HCT116 (cell line): ENCODE measurements around the gene LRIG1. TPM values are rescaled to one million over a fixed set of nuclear protein-coding genes. Genes with fewer than 3 reads are reported as not detected.

Experiments
- ATAC-seq: fragments of 200-7000 bp; cut with Tn5 transposase; 2 replicates; pipeline ENCODE4 v1.9.1; 2020; ENCODE audit warnings: mild to moderate bottlenecking, moderate library complexity
- BruUV-seq: library from RNA; stranded (reverse); fragments of 400-500 nt; replicated peaks from 2 replicates; lab custom pipeline; 2021; lab: Mats Ljungman, UMichigan
- CTCF ChIA-PET: fragments of 300-600 bp; sonication (Branson Sonifier 250); formaldehyde crosslinking; loops from one replicate; lab custom pipeline; 2021; ENCODE audit warnings: antibody characterized with exemption; lab: Charles Lee
- POLR2A ChIA-PET: fragments of 300-600, 350-600 bp; sonication (Branson Sonifier 250); formaldehyde crosslinking; loops from one replicate; lab custom pipeline; 2021; ENCODE audit warnings: antibody characterized with exemption; lab: Charles Lee
- RAD21 ChIA-PET, 2 experiments: fragments of 300-600 bp; sonication (Branson Sonifier 250); formaldehyde crosslinking; loops; one replicate each; lab custom pipeline; 2023; ENCODE audit warnings: low total read pairs in 2 of 2; ENCODE audit not compliant: uncharacterized antibody in 2 of 2, unreplicated experiment in 2 of 2, low non-redundant PET in 1 of 2; lab: Charles Lee
- DNase-seq: peaks from one replicate; pipeline ENCODE4 v3.0.0-alpha.2; 2010; ENCODE audit warnings: low read depth, low spot score
- H2AFZ ChIP-seq: fragments of 200-600 bp; shearing (Covaris generic), sonication (generic); 2 replicates; pipeline ENCODE4 v1.6.1; 2017; ENCODE audit warnings: low read depth, mixed run types, mixed read lengths, antibody characterized with exemption, low read length; ENCODE audit not compliant: poor library complexity, severe bottlenecking
- H3K27ac ChIP-seq: 2 replicates; pipeline ENCODE4 v1.5.1; 2012; ENCODE audit warnings: low read depth, low read length
- H3K27me3 ChIP-seq: fragments of 200-600 bp; sonication (generic); 2 replicates; pipeline ENCODE4 v1.6.1; 2016; ENCODE audit warnings: mixed run types, low read length, mixed read lengths; ENCODE audit not compliant: insufficient read depth
- H3K36me3 ChIP-seq, 2 experiments: fragments of 200-500 bp in 1 of 2; fragments of 200-600 bp in 1 of 2; sonication (Bioruptor generic) in 1 of 2; sonication (generic) in 1 of 2; 2 replicates each; pipeline versions ENCODE4 v1.5.1 to v1.6.1; 2014 to 2016; ENCODE audit warnings: low read length in 2 of 2, inconsistent platforms in 1 of 2, mixed read lengths in 1 of 2, mixed run types in 1 of 2; ENCODE audit not compliant: insufficient read depth in 2 of 2, control insufficient read depth in 1 of 2
- H3K4me1 ChIP-seq, 2 experiments: fragments of 200-600 bp in 1 of 2; sonication (generic) in 1 of 2; 2 replicates each; pipeline versions ENCODE4 v1.5.1 to v1.6.1; 2012 to 2017; ENCODE audit warnings: low read length in 2 of 2, inconsistent platforms in 1 of 2, mild to moderate bottlenecking in 1 of 2, mixed read lengths in 1 of 2, mixed run types in 1 of 2, moderate library complexity in 1 of 2; ENCODE audit not compliant: insufficient read depth in 2 of 2, control insufficient read depth in 1 of 2
- H3K4me2 ChIP-seq: fragments of 200-600 bp; sonication (generic); 2 replicates; pipeline ENCODE4 v1.6.1; 2017; ENCODE audit warnings: mixed run types, low read length, mixed read lengths
- H3K4me3 ChIP-seq, 2 experiments: fragments of 200-600 bp in 1 of 2; sonication (generic) in 1 of 2; replicated peaks in 1 of 2; 2 replicates each; pipeline ENCODE4 v1.5.1; 2011 to 2016; ENCODE audit warnings: low read length in 2 of 2, control low read depth in 1 of 2, low read depth in 1 of 2, mild to moderate bottlenecking in 1 of 2, mixed read lengths in 1 of 2, mixed run types in 1 of 2
- H3K79me2 ChIP-seq: fragments of 200-600 bp; sonication (generic); 2 replicates; pipeline ENCODE4 v1.6.1; 2017; ENCODE audit warnings: mild to moderate bottlenecking, mixed run types, low read length, moderate library complexity, mixed read lengths; ENCODE audit not compliant: insufficient read depth
- H3K9ac ChIP-seq: fragments of 200-600 bp; sonication (generic); 2 replicates; pipeline ENCODE4 v1.6.1; 2016; ENCODE audit warnings: low read length, mixed read lengths
- H3K9me2 ChIP-seq: fragments of 200-600 bp; sonication (generic), shearing (Covaris generic); 2 replicates; pipeline ENCODE4 v1.6.1; 2017; ENCODE audit warnings: mixed run types, mild to moderate bottlenecking, moderate library complexity; ENCODE audit not compliant: insufficient read depth
- H3K9me3 ChIP-seq, 2 experiments: fragments of 200-500 bp in 1 of 2; fragments of 200-600 bp in 1 of 2; sonication (Bioruptor generic) in 1 of 2; sonication (generic) in 1 of 2; 2 replicates each; pipeline ENCODE4 v1.6.1; 2014 to 2017; ENCODE audit warnings: low read length in 2 of 2, mixed read lengths in 2 of 2, inconsistent platforms in 1 of 2, low read depth in 1 of 2, mild to moderate bottlenecking in 1 of 2, mixed run types in 1 of 2, moderate library complexity in 1 of 2; ENCODE audit not compliant: control insufficient read depth in 1 of 2, insufficient read depth in 1 of 2
- H4K20me1 ChIP-seq: fragments of 200-600 bp; sonication (generic), shearing (Covaris generic); 2 replicates; pipeline ENCODE4 v1.6.1; 2017; ENCODE audit warnings: mixed run types, mild to moderate bottlenecking, moderate library complexity; ENCODE audit not compliant: insufficient read depth
- EGR1 ChIP-seq: IDR thresholded peaks from 2 replicates; pipeline ENCODE4 v1.6.1; 2012; ENCODE audit warnings: low read depth
- ELF1 ChIP-seq: IDR thresholded peaks from 2 replicates; pipeline ENCODE4 v1.6.1; 2012; ENCODE audit warnings: low read depth, borderline replicate concordance
- EZH2 ChIP-seq: fragments of 200-600 bp; sonication (generic); IDR thresholded peaks from 2 replicates; pipeline ENCODE4 v1.6.1; 2017; ENCODE audit warnings: antibody characterized with exemption, mixed run types
- EZH2phosphoT487 ChIP-seq: fragments of 200-600 bp; IDR thresholded peaks from 2 replicates; pipeline ENCODE4 v1.6.1; 2018; ENCODE audit warnings: antibody characterized with exemption, borderline replicate concordance
- FOSL1 ChIP-seq: IDR thresholded peaks from 2 replicates; pipeline ENCODE4 v1.6.1; 2012; ENCODE audit warnings: low read depth
- JUND ChIP-seq: IDR thresholded peaks from 2 replicates; pipeline ENCODE4 v1.6.1; 2012
- SP1 ChIP-seq: IDR thresholded peaks from 2 replicates; pipeline ENCODE4 v1.6.1; 2012; ENCODE audit warnings: low read depth
- TCF7L2 ChIP-seq: IDR thresholded peaks from 2 replicates; pipeline ENCODE4 v1.7.0; 2011; ENCODE audit warnings: borderline replicate concordance, inconsistent platforms; ENCODE audit not compliant: insufficient read depth, insufficient read length; ENCODE audit errors: extremely low read depth
- ZBTB33 ChIP-seq: IDR thresholded peaks from 2 replicates; pipeline ENCODE4 v1.6.1; 2011; ENCODE audit warnings: mild to moderate bottlenecking, low read length, moderate library complexity; ENCODE audit not compliant: insufficient replicate concordance; ENCODE audit errors: extremely low read depth
- intact Hi-C: fragments of 100-400 bp; cut with micrococcal nuclease; formaldehyde crosslinking; loops from 2 replicates; pipeline ENCODE4 v1.10.0; 2022
- total RNA-seq: library from RNA; stranded (reverse); gene quantifications from one replicate; pipeline ENCODE4 v1.2.1, GENCODE V29; 2021; ENCODE audit not compliant: unreplicated experiment
- TF ChIP-seq, protein P1 (sequence below): IDR thresholded peaks from 2 replicates; pipeline ENCODE4 v1.6.1; 2012

Gene LRIG1
- total RNA-seq, 1 experiment from 2014 or later = 3.1 TPM

- no TSS peak for BruUV-seq
- H3K4me3 ChIP-seq = no peak overlapping the region
- H3K4me1 ChIP-seq = no peaks in the 10 kb centered on the region
- ChIA-PET RAD21 (no interaction called here), CTCF (no interaction called here), POLR2A (no interaction called here)
- intact Hi-C loops = no loop called here
- no peaks in the 10 kb centered on the region for H3K27me3 ChIP-seq
- no peaks in the 10 kb centered on the region for H4K20me1 ChIP-seq
- H3K27ac ChIP-seq = no peak overlapping the region
- H2AFZ ChIP-seq = no peak overlapping the region
- no peaks in the 10 kb centered on the region for H3K79me2 ChIP-seq
- H3K9ac ChIP-seq = no peak overlapping the region
- H3K4me2 ChIP-seq = no peak overlapping the region
- no peaks in the 10 kb centered on the region for H3K36me3 ChIP-seq
- no peak for DNase-seq
- no peaks in the 10 kb centered on the region for H3K9me3 ChIP-seq
- TF ChIP-seq EZH2 (no peak), EGR1 (no peak), EZH2phosphoT487 (no peak), ZBTB33 (no peak), ELF1 (no peak), TCF7L2 (no peak), SP1 (no peak), JUND (no peak), FOSL1 (no peak)
- TF ChIP-seq, protein P1, sequence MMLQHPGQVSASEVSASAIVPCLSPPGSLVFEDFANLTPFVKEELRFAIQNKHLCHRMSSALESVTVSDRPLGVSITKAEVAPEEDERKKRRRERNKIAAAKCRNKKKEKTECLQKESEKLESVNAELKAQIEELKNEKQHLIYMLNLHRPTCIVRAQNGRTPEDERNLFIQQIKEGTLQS = no peak
- TF ChIP-seq, all 23 proteins: peak for 0
- no peaks in the 10 kb centered on the region for H3K9me2 ChIP-seq
- ATAC-seq = no peak
Measured at GRCh38 chr3:66355394-66355793, 145.4 kb downstream of the LRIG1 start.
